ENCODE data around the gene NOCT. TPM values are rescaled to one million over a fixed set of nuclear protein-coding genes. Genes with fewer than 3 reads are reported as not detected.

The NOCT gene
- total and polyA plus RNA-seq, 7 donors, result 1.8 to 10.9 (median 2.9) TPM

GRCh38 chr4:138981930-138982390, 33.6 kb upstream of the NOCT start:
- no peak overlapping the region for H3K4me3 ChIP-seq
- no peaks in the 10 kb centered on the region for H3K4me1 ChIP-seq
- TF ChIP-seq POLR2AphosphoS5 (IDR thresholded peaks at IDR 0.05), result peak in 1 of 4 donors; percentile 47
- TF ChIP-seq POLR2A (IDR thresholded peaks at IDR 0.05), result no peak
- peak in 1 of 4 donors; percentile 0 for TF ChIP-seq EP300 (IDR thresholded peaks at IDR 0.05)
- H3K27me3 ChIP-seq, result no peaks in the 10 kb centered on the region
- H3K27ac ChIP-seq, result peak overlapping the region; percentile 13 to 71 (median 44)
- H3K36me3 ChIP-seq, result no peaks in the 10 kb centered on the region
- DNase-seq, result peak; percentile 72
- WGBS, 2 donors, result 61 to 64% methylated on average over 4 of the region's 4 CpGs
- no peaks in the 10 kb centered on the region for H3K9me3 ChIP-seq
- intact Hi-C loops (cut with DNase I), result no loop called here

GRCh38 chr4:138982754-138983153, 32.8 kb upstream of the NOCT start:
- TF ChIP-seq EP300 (IDR thresholded peaks at IDR 0.05), result no peak
- no peak for TF ChIP-seq POLR2A (IDR thresholded peaks at IDR 0.05)
- TF ChIP-seq CTCF (IDR thresholded peaks at IDR 0.05), result no peak
- no peak for TF ChIP-seq POLR2AphosphoS5 (IDR thresholded peaks at IDR 0.05)
- intact Hi-C loops (cut with DNase I), result no loop called here
- no peaks in the 10 kb centered on the region for H3K4me1 ChIP-seq
- H3K4me3 ChIP-seq, result no peak overlapping the region
- H3K9me3 ChIP-seq, result no peaks in the 10 kb centered on the region
- DNase-seq, result no peak
- peak overlapping the region in 3 of 4 donors; percentile 30 to 71 (median 57) for H3K27ac ChIP-seq
- WGBS, 2 donors, result 95% methylated on average over 7 of the region's 7 CpGs
- H3K27me3 ChIP-seq, result no peaks in the 10 kb centered on the region
- no peaks in the 10 kb centered on the region for H3K36me3 ChIP-seq

GRCh38 chr4:138983690-138984089, 31.9 kb upstream of the NOCT start:
- Histone ChIP-seq H3K4me1 (no peaks in the 10 kb centered on the region), H3K36me3 (no peaks in the 10 kb centered on the region), H3K9me3 (no peaks in the 10 kb centered on the region), H3K4me3 (no peak overlapping the region), H3K27me3 (no peaks in the 10 kb centered on the region), H3K27ac (no peak overlapping the region)
- 96 to 97% methylated on average over 5 of the region's 5 CpGs for WGBS, 2 donors
- DNase-seq, result no peak
- TF ChIP-seq POLR2A (IDR thresholded peaks at IDR 0.05), result no peak
- no peak for TF ChIP-seq POLR2AphosphoS5 (IDR thresholded peaks at IDR 0.05)
- TF ChIP-seq EP300 (IDR thresholded peaks at IDR 0.05), result no peak
- no peak for TF ChIP-seq CTCF (IDR thresholded peaks at IDR 0.05)
- intact Hi-C loops (cut with DNase I), result no loop called here

- H3K27me3 ChIP-seq, result no peaks in the 10 kb centered on the region
- no peak overlapping the region for H3K27ac ChIP-seq
- H3K4me1 ChIP-seq, result no peaks in the 10 kb centered on the region
- H3K4me3 ChIP-seq, result no peak overlapping the region
- DNase-seq, result no peak
- WGBS, 2 donors, result 87 to 98% methylated on average over 1 of the region's 1 CpG
- H3K9me3 ChIP-seq, result no peaks in the 10 kb centered on the region
- TF ChIP-seq CTCF (IDR thresholded peaks at IDR 0.05) (no peak), POLR2AphosphoS5 (IDR thresholded peaks at IDR 0.05) (no peak), EP300 (IDR thresholded peaks at IDR 0.05) (no peak), POLR2A (IDR thresholded peaks at IDR 0.05) (no peak)
- no peaks in the 10 kb centered on the region for H3K36me3 ChIP-seq
- intact Hi-C loops (cut with DNase I), result no loop called here
These were observed 30.9 kb upstream of the NOCT start for GRCh38 chr4:138984647-138985046.

GRCh38 chr4:138992676-138993075, 22.9 kb upstream of the NOCT start:
- Histone ChIP-seq H3K4me3 (no peak overlapping the region), H3K27me3 (no peaks in the 10 kb centered on the region), H3K27ac (no peak overlapping the region), H3K4me1 (no peaks in the 10 kb centered on the region), H3K36me3 (no peaks in the 10 kb centered on the region), H3K9me3 (no peaks in the 10 kb centered on the region)
- no peak for TF ChIP-seq CTCF (IDR thresholded peaks at IDR 0.05)
- TF ChIP-seq EP300 (IDR thresholded peaks at IDR 0.05), result no peak
- no peak for TF ChIP-seq POLR2A (IDR thresholded peaks at IDR 0.05)
- TF ChIP-seq POLR2AphosphoS5 (IDR thresholded peaks at IDR 0.05), result no peak
- DNase-seq, result peak; percentile 43
- 77 to 98% methylated on average over 2 of the region's 2 CpGs for WGBS, 2 donors
- intact Hi-C loops (cut with DNase I), result no loop called here
